GM12878 (cell line): ENCODE results near the gene TK2. TPM values are rescaled to one million over a fixed set of nuclear protein-coding genes. Genes with fewer than 3 reads are reported as not detected.

Source experiments
- BACH1 ChIP-seq: fragments of 450-650 bp; IDR thresholded peaks from 2 replicates; pipeline ENCODE4 v1.6.1; 2017; ENCODE audit warnings: mild to moderate bottlenecking, borderline replicate concordance
- BCL11A ChIP-seq: IDR thresholded peaks from 2 replicates; pipeline ENCODE4 v1.6.1; 2011; ENCODE audit warnings: low read depth, low read length
- CEBPB ChIP-seq, 2 experiments: fragments of 150-350 bp in 1 of 2; IDR thresholded peaks; 2 replicates each; pipeline ENCODE4 v1.6.1; 2012 to 2014; ENCODE audit warnings: low read depth in 2 of 2, low read length in 2 of 2, borderline replicate concordance in 1 of 2, inconsistent platforms in 1 of 2
- CHD1 ChIP-seq: IDR thresholded peaks from 2 replicates; pipeline ENCODE4 v1.6.1; 2012; ENCODE audit warnings: low read depth, low read length, improper control_type of control experiment
- FOS ChIP-seq: IDR thresholded peaks from 3 replicates; pipeline ENCODE4 v1.6.1; 2011; ENCODE audit warnings: borderline replicate concordance; ENCODE audit not compliant: insufficient read length; ENCODE audit errors: extremely low read depth
- FOXM1 ChIP-seq: IDR thresholded peaks from 2 replicates; pipeline ENCODE4 v1.6.1; 2012; ENCODE audit warnings: low read depth, mild to moderate bottlenecking, inconsistent platforms, low read length, moderate library complexity
- IKZF1 ChIP-seq: fragments of 450-650 bp; conservative IDR thresholded peaks from 2 replicates; pipeline ENCODE4 v1.6.1; 2017; ENCODE audit warnings: antibody characterized with exemption, mild to moderate bottlenecking
- LARP7 ChIP-seq: fragments of 450-650 bp; IDR thresholded peaks from 2 replicates; pipeline ENCODE4 v1.6.1; 2017; ENCODE audit warnings: mild to moderate bottlenecking
- NR2F1 ChIP-seq: fragments of 450-650 bp; conservative IDR thresholded peaks from 2 replicates; pipeline ENCODE4 v1.6.1; 2017; ENCODE audit warnings: mild to moderate bottlenecking
- RAD21 ChIP-seq: IDR thresholded peaks from 2 replicates; pipeline ENCODE4 v1.6.1; 2011; ENCODE audit warnings: mild to moderate bottlenecking, low read depth, low read length, moderate library complexity; ENCODE audit not compliant: insufficient read depth
- RUNX3 ChIP-seq: IDR thresholded peaks from 2 replicates; pipeline ENCODE4 v1.6.1; 2012; ENCODE audit warnings: low read length, inconsistent platforms
- SMAD5 ChIP-seq: IDR thresholded peaks from 2 replicates; pipeline ENCODE4 v1.6.1; 2016; ENCODE audit warnings: antibody characterized with exemption, low read depth
- SMC3 ChIP-seq: IDR thresholded peaks from 2 replicates; pipeline ENCODE4 v1.6.1; 2011; ENCODE audit warnings: low read length, improper control_type of control experiment, borderline replicate concordance
- SREBF1 ChIP-seq: IDR thresholded peaks from 2 replicates; pipeline ENCODE4 v1.6.1; 2012; ENCODE audit warnings: mild to moderate bottlenecking, low read length
- SRF ChIP-seq, 2 experiments: IDR thresholded peaks; 2 replicates each; pipeline ENCODE4 v1.6.1; 2011; ENCODE audit warnings: low read depth in 2 of 2, low read length in 2 of 2, mild to moderate bottlenecking in 1 of 2, moderate library complexity in 1 of 2
- TCF3 ChIP-seq: IDR thresholded peaks from 2 replicates; pipeline ENCODE4 v1.6.1; 2012; ENCODE audit warnings: low read depth, mild to moderate bottlenecking, low read length, borderline replicate concordance; ENCODE audit not compliant: insufficient read depth
- ZZZ3 ChIP-seq: IDR thresholded peaks from 2 replicates; pipeline ENCODE4 v1.6.1; 2011; ENCODE audit warnings: low read depth; ENCODE audit not compliant: control insufficient read depth, insufficient read length
- polyA plus RNA-seq, 11 experiments: library from polyadenylated mRNA; depleted of rRNA in 4 of 11; unstranded in 6 of 11; stranded (reverse) in 5 of 11; fragments of >200 nt; fragmentation: Nextera tagmentation in 4 of 11; fragmentation: Illumina TruSeq in 1 of 11; extraction: Ambion mirVana in 4 of 11; extraction: Trizol in 1 of 11; gene quantifications; 1 replicate in 1 of 11; 2 replicates in 10 of 11; pipeline versions ENCODE4 v1.2.1 to v1.2.3, GENCODE V29; 2011 to 2016; ENCODE audit warnings: inconsistent platforms in 2 of 11, missing spikeins in 2 of 11, low read depth in 1 of 11
- total RNA-seq, 4 experiments: library from RNA; depleted of rRNA in 3 of 4; stranded (reverse); fragments of >200 nt in 3 of 4; fragmentation: Illumina TruSeq in 1 of 4; extraction: Trizol in 1 of 4; gene quantifications; 2 replicates each; pipeline versions ENCODE4 v1.2.1 to v1.2.3, GENCODE V29; 2013 to 2021
- TF ChIP-seq, protein P1 (sequence below): IDR thresholded peaks from 2 replicates; pipeline ENCODE4 v1.6.1; 2011; ENCODE audit warnings: mild to moderate bottlenecking, low read depth, low read length, moderate library complexity; ENCODE audit not compliant: insufficient replicate concordance
- TF ChIP-seq, protein P2 (sequence below): fragments of 450-650 bp; IDR thresholded peaks from 2 replicates; pipeline ENCODE4 v1.6.1; 2017; ENCODE audit warnings: mild to moderate bottlenecking
- TF ChIP-seq, protein P3 (sequence below): fragments of 450-650 bp; IDR thresholded peaks from 2 replicates; pipeline ENCODE4 v1.6.1; 2018; ENCODE audit warnings: borderline replicate concordance, mild to moderate bottlenecking; ENCODE audit not compliant: partially characterized antibody
- TF ChIP-seq, protein P4 (sequence below): IDR thresholded peaks from 2 replicates; pipeline ENCODE4 v1.6.1; 2011; ENCODE audit warnings: low read depth, mild to moderate bottlenecking, low read length, moderate library complexity, borderline replicate concordance; ENCODE audit errors: extremely low read depth
- TF ChIP-seq, protein P5 (sequence below): IDR thresholded peaks from 2 replicates; pipeline ENCODE4 v1.6.1; 2011; ENCODE audit warnings: borderline replicate concordance, low read depth, mild to moderate bottlenecking, moderate library complexity, low read length; ENCODE audit not compliant: insufficient read depth, poor library complexity, severe bottlenecking

TK2 gene
- total and polyA plus RNA-seq, 10 of the 15 experiments (the other 5 are each of a cell fraction or from before 2014, with no cell fraction given) = 1.3 to 12.4 (median 3.0) TPM

DNA sequence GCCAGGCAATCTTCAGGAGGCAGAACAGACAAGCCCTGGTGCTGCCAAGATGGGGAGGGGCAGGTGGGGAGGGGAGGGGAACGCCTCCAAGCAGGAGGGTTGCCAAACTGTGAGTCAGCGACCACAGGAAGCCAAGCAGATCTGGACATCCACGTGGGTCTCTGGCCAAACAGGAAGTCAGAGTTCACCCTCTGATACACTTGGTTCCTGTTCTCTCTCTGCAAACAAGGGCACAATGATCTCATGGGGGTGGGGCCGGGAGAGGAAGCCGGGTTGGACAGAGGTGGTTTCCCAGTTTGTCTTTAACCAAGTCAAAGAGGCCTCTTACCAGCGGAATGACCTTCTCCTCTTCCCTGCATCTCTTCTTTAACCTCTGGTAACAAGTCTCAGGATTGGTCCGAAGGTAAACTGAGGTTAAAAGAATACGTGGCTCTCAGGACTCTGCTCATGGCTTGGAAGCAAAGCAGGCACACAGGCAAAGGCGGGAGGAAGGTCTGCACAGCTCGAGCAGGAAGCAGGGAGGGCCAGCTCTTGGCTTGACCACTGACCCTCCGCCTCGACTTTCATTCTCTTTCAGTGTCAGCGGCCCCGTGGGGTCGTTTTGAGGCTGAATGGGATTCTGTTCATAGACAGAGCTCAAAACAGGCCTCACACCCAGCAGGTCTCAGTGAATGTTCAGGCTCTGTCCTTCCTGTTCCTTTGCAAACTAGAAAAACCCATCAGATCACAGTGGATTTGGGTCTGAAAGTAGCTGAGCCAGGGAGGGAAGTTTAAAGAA lies 32.9 kb downstream of the TK2 start (continued):
- TF ChIP-seq, protein P1, sequence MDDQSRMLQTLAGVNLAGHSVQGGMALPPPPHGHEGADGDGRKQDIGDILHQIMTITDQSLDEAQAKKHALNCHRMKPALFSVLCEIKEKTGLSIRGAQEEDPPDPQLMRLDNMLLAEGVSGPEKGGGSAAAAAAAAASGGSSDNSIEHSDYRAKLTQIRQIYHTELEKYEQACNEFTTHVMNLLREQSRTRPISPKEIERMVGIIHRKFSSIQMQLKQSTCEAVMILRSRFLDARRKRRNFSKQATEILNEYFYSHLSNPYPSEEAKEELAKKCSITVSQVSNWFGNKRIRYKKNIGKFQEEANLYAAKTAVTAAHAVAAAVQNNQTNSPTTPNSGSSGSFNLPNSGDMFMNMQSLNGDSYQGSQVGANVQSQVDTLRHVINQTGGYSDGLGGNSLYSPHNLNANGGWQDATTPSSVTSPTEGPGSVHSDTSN = no peak
- TF ChIP-seq RAD21 (0 out of 2 replicates have a peak, but pooled peaks have one; percentile 0), ZZZ3 (no peak), FOS (no peak), TCF3 (0 out of 2 replicates have a peak, but pooled peaks have one; percentile 61), CEBPB (IDR thresholded peaks at IDR 0.05; ENCODE audit: borderline replicate concordance in 1 of 2, low read depth in 2 of 2, low read length in 2 of 2) (no peak), RUNX3 (peak; percentile 98), SREBF1 (peak; percentile 65), CHD1 (no peak), SMAD5 (no peak), IKZF1 (peak; percentile 77), SRF (IDR thresholded peaks at IDR 0.05; ENCODE audit: low read depth in 2 of 2, low read length in 2 of 2) (peak; percentile 90), LARP7 (no peak), FOXM1 (peak; percentile 83; the same call in 1 of the 2 replicates), BACH1 (no peak), SMC3 (no peak), BCL11A (peak; percentile 71; the same call in 1 of the 2 replicates), NR2F1 (peak; percentile 94)
- TF ChIP-seq, protein P2, sequence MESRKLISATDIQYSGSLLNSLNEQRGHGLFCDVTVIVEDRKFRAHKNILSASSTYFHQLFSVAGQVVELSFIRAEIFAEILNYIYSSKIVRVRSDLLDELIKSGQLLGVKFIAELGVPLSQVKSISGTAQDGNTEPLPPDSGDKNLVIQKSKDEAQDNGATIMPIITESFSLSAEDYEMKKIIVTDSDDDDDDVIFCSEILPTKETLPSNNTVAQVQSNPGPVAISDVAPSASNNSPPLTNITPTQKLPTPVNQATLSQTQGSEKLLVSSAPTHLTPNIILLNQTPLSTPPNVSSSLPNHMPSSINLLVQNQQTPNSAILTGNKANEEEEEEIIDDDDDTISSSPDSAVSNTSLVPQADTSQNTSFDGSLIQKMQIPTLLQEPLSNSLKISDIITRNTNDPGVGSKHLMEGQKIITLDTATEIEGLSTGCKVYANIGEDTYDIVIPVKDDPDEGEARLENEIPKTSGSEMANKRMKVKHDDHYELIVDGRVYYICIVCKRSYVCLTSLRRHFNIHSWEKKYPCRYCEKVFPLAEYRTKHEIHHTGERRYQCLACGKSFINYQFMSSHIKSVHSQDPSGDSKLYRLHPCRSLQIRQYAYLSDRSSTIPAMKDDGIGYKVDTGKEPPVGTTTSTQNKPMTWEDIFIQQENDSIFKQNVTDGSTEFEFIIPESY = no peak
- TF ChIP-seq, protein P3, sequence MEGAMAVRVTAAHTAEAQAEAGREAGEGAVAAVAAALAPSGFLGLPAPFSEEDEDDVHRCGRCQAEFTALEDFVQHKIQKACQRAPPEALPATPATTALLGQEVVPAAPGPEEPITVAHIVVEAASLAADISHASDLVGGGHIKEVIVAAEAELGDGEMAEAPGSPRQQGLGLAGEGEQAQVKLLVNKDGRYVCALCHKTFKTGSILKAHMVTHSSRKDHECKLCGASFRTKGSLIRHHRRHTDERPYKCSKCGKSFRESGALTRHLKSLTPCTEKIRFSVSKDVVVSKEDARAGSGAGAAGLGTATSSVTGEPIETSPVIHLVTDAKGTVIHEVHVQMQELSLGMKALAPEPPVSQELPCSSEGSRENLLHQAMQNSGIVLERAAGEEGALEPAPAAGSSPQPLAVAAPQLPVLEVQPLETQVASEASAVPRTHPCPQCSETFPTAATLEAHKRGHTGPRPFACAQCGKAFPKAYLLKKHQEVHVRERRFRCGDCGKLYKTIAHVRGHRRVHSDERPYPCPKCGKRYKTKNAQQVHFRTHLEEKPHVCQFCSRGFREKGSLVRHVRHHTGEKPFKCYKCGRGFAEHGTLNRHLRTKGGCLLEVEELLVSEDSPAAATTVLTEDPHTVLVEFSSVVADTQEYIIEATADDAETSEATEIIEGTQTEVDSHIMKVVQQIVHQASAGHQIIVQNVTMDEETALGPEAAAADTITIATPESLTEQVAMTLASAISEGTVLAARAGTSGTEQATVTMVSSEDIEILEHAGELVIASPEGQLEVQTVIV = peak; percentile 59
- TF ChIP-seq, protein P4, sequence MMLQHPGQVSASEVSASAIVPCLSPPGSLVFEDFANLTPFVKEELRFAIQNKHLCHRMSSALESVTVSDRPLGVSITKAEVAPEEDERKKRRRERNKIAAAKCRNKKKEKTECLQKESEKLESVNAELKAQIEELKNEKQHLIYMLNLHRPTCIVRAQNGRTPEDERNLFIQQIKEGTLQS = no peak
- TF ChIP-seq, protein P5, sequence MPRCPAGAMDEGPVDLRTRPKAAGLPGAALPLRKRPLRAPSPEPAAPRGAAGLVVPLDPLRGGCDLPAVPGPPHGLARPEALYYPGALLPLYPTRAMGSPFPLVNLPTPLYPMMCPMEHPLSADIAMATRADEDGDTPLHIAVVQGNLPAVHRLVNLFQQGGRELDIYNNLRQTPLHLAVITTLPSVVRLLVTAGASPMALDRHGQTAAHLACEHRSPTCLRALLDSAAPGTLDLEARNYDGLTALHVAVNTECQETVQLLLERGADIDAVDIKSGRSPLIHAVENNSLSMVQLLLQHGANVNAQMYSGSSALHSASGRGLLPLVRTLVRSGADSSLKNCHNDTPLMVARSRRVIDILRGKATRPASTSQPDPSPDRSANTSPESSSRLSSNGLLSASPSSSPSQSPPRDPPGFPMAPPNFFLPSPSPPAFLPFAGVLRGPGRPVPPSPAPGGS = peak; percentile 70
